HCEC 1CT (cell line): ENCODE data around the gene FAM78A.
"Not testable (repeated sequence)": the region's sequence is repeated elsewhere in the genome, so short reads cannot be mapped to it uniquely, and the experiment has no call there.

Experiments
- DNase-seq: peaks from one replicate; pipeline ENCODE4 v3.0.0-alpha.2; 2017

FAM78A gene

DNA sequence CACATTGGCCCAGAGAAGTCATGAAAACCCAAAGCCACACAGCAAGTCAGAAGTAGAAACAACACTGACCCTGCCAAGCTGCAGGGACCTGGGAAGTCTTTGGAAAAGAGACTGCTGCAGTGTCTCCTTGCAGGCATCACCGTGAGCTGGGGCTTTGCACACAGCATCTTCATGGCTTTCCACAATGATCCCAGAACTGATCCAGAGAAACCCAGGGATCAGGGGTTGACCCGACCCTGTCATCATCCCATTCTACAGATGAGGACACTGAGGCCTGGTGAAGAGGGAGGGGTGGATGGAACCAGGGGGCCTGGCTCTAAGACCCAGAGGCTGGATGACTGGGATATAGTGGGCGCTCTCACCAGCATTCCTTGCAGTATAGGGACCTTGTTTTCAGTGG, 4.3 kb upstream of the FAM78A start:
- DNase-seq, result no peak

DNA sequence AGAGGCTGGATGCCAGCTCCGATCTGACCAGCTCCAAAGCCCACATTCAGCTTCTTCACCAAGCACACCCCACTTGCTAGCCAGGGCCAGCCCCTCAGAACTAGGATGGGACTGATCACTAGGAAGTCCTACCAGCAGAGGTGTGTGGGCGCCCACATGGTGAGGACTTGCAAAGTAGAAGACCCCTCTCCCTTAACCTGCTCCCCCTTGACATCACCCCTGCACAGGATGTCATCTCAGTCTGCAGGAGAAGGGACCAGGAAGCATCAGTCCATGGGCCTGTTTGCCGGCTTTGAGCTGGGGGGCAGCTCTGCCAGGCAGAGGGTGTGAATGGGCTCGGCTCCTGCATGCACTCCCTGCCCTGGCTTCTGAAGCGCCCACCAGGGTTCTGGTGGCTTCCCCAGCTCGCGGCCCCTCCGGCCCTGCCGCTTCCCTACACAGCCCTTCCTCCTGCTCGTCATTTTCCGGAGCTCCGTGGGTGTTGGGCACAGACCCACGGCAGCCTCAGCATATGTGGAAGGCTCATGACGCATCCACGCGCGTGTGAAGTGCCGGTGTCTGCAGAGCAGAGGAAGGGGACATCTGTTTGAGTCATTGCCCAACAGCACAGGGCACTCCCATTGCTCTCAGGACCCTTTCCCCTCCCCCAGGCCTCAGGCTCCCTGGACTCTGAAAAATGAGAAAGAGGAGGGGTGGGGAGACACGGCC, 3.7 kb upstream of the FAM78A start:
- no peak for DNase-seq

- no peak for DNase-seq
Measured at GRCh38 chr9:131279196-131279862, 3.0 kb upstream of the FAM78A start.

DNA sequence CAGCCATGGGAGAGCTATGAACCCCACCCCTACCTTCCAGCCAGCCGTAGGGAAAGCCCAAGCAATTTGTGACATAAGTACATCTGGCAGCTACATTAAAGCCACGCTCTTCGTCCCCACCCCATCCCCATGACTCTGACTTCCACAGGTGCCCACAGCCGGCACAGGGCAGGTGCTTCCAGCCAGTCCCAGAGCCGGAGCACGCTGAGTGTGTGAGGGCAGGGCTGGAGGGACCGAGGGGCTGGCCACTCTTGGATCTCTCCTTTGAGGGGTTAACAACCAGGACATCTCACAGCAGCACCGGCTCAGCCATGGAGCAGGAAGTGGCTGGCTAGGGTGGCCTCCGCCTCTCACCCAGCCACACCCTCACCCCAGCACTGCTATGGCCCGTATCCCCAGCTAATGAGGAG, 2.4 kb upstream of the FAM78A start:
- DNase-seq, result no peak

DNA sequence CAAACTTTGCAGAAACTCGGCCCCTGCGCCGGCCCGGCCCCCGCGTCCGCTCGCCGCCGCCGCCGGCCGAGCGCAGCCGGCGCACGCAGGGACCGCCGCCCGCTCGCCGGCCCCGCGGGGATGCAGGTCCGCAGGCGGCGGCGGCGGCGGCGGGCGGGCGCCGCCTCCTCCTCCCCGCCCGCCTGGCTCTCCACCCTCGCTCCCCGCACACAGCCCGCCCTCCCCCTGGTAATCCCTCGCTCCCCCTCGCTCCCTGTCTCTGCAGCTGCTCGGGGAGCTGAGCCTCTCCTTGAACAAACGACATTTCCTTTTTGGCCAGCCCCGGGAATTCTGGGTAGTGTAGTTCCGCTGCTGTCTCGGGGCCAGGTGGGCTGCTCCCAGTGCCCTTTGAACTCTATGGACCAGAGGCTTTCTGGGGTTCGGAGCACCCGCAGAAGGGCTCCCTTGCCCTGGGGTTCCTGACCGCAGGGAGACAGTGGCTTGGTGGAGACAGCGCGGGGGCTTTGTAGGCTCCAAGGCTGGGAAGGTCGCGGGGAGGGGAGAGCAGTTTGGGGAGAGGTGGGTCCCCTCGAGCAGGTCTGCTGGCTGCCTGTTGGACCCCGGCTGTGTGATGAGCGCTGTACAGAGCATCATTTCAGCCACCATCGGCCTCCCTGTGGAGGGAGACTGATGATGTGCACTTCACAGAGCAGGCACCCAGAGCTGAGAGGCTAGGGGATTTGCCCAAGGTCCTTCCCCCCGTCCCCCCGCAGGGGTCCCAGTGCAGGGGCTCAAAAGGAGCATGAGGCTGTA, 1.8 kb upstream of the FAM78A start:
- DNase-seq, result peak; percentile 63

GRCh38 chr9:131277287-131277909, 1.1 kb upstream of the FAM78A start:
- no peak for DNase-seq

DNA sequence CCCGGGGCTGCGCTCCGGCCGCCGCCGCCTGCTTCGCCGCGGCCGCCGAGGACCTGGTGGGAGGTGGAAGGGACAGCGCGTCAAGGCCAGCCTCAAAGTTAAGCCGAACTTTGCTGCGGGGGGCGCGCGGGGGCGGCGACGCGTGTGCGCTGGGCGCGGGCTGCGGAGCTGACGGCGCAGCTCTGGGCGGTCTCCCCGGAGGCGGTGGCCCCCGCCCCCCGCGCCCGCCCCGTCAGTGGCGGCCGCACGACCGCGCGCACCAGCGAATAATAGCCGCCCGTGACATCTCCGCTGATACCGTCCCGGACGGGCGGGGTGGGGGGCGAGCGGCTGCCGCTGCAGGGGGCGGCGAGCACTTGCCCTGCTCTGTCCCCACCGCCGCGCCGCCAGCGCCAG, 579 bp upstream of the FAM78A start:
- no peak for DNase-seq

DNA sequence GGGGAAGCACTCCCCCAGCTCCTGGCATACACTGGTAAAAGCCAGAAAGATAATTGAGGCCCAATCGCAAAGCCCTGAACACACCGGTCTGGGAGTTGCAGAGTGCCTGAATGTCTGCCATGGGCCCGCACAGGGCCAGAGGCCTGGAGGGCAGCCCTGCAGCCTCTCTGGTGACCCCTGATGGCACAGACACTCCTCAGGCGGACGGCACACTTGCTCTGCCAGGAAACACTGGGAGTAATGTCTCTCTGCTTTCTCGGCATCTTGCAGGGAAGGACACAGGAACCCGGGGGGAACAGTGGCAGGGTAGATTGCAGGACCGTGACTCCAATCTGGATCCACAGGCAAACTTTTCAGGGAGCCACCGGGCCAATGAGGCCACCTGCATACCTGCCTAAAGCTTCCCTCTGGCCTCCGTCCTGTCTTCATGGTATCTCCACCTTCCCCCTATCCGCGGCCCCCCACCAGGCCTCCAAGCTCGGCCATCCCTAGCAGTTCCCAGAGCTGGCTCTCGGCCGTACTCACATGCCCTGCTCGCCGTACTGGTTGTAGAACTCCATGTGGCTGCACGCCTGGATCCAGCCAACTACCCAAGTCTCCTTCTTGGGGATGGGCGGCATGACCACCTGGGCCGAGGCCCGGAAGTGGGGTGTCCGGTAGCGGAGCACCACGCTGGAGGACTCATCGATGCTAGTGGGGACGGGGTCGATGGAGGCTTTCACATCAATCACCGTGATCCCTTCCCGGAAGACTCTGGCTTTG, 797 bp downstream of the FAM78A start:
- no peak for DNase-seq

DNA sequence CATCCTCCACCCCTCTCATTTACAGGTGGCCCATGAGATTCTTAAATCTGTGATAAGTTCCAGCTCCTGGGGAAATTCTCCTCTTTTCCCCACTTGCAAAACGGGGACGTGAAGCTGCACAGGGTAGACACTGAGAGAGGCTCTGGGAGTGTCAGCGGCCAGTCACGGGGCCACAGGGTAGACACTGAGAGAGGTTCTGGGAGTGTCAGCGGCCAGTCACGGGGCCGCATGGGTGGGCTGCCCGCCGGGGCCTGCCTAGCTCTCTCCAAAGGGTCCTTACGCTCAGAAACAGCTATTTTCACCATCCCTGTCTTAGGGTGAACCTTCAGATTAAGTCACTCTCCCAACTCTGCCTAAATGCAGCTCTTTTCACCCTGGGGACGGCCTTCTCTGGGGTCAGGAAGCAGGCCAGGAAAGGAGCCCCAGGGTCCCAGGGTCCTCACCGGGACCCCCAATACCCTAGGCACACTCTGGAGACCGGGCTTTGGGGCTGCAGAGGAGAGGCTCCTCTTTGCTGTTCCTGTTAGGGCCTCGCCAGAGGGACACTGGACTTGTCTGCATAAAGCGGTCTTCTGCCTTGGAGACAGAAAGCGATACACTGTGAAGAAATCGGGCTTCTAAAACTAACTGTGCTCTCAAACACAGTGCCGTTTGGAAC, 1.5 kb downstream of the FAM78A start:
- DNase-seq, result no peak

DNA sequence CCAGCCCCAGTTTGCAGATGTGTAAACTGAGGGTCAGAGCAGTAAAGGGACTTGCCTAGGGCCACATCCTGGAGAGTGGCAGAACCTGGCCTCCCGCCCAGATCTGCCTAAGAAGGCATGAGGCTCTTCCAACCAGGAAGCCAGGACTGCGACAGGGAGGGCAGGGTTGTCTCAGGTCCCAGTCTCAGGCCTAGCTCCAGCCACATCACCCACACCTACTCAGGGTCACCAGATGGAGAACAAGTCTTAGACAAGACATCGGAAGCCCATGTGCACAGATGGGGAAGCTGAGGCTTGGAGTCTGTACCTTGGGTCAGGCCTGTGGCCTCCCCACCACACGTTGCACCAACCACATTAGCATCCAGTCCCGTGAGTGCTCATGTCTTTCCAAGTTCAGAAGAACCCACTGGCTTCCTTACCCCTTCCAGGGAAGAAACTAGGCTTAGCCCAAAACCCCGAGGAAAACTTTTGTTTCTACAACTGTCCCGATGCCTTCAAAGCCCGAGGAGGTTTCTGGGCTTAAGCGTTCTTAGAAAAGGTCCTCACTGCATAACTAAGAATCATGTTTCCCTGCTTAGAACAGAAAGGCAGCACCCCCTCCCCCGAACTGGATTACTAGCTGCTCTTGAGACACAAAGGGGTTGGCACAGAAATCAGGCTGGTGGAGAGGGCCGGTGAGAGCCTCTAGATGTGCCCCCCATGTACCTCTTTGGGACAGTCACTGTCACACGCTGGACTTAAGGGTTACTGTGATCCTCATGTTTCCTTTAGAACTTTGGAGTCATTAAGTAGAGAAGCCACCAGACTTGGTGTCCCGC, 2.2 kb downstream of the FAM78A start:
- DNase-seq, result no peak

DNA sequence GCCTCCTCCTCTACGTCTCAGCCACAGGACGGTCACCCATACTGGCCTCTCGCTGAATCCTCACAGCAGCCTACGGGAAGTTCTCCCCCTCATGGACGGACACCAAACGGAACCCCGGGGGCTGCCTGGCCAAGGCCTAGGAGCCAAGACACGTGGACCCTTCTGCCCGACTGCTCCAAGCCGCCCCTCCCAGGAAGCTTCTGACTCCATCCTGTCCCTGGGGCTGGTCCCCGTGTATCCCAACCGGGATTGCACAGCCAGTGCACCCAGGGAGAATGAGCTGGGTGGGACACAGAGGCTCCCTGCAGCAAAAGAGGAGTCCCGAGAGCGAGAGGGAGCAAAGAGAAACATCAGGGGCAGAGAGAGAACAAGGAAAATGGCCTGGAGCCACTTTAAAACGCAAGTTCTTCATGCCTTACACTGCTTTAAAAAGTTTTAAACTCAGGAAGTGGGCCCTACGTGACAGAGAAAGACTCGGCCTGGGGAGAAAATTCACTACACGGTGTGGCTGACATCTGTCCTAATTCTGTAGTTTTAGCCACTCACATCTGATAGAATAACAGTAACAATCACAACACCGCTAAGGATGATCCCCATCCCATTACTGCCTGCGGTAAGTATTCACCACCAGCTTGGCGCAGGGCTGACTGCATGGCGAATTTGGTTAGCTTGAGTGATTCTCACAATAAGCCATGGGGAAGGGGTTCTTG, 3.0 kb downstream of the FAM78A start:
- no peak for DNase-seq

GRCh38 chr9:131272212-131272611, 4.1 kb downstream of the FAM78A start:
- no peak for DNase-seq

DNA sequence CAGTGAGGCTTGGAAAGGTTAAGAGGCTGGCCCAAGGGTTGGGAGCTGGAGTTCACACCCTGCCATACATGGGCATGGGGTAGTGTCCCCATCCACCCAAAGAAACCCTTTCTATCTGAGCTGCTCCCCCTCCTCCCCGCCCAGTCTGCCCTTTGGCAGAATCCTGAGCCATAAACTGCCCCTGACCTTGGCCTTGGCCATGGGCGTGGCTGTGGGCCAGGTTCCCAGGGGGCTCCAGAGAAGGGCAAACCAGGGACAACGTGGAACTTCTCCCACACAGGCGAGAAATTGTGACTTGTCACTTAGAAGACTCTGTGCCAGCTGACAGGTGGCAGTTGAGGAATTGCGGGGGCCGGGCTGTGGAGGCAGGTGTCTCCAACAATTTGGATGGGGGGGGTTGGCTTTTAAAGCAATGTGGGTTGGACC, 4.8 kb downstream of the FAM78A start:
- no peak for DNase-seq

GRCh38 chr9:131271016-131271273, 5.4 kb downstream of the FAM78A start:
- not testable (repeated sequence) for DNase-seq

GRCh38 chr9:131270171-131271015, 5.9 kb downstream of the FAM78A start:
- DNase-seq, result no peak

- no peak for DNase-seq
Measured at GRCh38 chr9:131266266-131267229, 9.8 kb downstream of the FAM78A start.

GRCh38 chr9:131264231-131264630, 12.1 kb downstream of the FAM78A start:
- no peak for DNase-seq

DNA sequence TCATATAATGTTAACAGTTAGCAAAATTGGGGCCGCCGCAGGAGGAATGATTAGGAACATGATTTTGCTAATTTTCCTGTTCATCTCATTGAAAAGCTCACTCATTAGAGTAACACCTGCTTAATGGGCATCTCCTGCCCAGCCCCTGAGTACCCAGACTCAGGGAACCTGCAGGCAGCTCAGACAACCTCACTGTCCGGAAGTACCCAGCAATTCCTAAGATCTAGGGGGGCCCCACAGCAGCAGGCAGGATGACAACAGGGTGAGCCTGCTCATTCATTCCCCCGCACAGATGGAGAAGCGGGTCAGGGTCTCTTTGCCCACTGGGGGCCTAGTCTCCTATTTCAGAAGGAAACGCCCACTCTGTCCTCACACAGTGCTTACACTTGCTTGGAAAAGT, 12.6 kb downstream of the FAM78A start:
- no peak for DNase-seq

DNA sequence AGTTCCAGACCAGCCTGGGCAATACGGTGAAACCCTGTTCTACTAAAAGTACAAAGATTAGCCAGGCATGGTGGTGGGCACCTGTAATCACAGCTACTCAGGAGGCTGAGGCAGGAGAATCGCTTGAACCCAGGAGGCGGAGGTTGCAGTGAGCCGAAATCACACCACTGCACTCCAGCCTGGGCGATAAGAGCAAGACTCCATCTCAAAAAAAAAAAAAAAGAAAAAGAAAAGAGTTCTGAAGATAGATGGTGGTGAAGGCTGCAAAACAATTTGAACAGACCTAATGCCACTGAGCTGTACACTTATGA, 13.3 kb downstream of the FAM78A start:
- DNase-seq, result not testable (repeated sequence)
